HG02840 (cell line): Measurements from ENCODE around the gene S1PR4.
"Not testable (repeated sequence)": the region's sequence is repeated elsewhere in the genome, so short reads cannot be mapped to it uniquely, and the experiment has no call there.

Source experiments
- ATAC-seq: cut with Tn5 transposase; IDR thresholded peaks from one replicate; pipeline ENCODE4 v1.9.1; 2021; ENCODE audit warnings: mild to moderate bottlenecking, moderate library complexity, moderate number of reproducible peaks; ENCODE audit not compliant: unreplicated experiment, low FRiP score

S1PR4 gene

DNA sequence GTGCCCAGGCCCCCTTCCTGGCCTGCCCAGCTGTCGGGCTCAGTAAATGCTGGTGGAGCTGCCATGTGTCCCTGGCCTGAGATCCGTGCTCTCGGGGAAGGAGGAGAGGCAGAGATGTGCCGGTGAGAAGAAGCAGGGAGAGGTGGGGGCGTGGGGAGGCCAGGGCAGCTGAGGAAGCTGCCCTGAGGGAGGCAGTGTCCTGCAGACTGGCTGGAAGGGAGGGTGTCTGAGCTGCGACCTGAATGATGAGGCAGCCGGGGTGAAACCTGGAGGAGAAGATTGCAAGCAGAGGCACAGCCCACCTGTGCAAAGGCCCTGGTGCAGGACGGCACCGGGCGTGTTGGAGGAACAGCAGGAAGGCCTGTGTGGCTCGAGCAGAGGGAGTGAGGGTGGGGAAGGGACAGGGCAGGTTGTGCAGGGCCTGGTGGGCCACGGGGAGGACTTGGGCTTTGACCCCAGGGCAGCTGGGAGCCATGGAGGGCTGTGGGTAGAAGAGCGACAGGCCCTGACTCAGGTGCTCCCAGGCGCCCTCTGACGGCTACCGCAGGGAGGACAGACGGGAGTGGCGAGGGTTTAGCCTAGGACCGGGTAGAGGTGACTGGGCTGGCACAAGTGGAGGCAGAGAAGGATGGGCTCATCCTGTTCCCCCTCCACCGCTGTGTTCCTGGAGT is 31.9 kb downstream of the S1PR4 start:
- no peak for ATAC-seq

- ATAC-seq: no peak
These were observed 32.6 kb downstream of the S1PR4 start for GRCh38 chr19:3211191-3211590.

DNA sequence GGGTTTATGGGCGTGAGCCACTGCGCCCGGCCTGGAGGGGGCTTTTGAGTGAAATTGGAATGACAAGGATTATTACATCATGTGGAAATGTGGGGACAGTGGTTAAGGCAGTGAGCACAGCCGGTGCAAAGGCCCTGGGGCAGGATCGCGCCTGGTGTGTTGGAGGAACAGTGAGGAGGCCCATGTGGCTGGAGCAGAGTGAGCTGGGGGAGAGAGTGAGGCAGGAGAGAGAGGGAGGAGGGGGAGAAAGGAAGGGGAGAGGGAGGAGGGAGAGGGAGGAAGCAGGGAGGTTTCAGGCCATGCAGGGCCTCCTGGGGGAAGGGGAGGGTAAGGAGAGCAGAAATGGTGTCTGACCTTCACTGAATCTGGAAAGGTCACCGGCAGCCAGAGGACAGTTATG is 34.6 kb downstream of the S1PR4 start:
- no peak for ATAC-seq

- ATAC-seq: no peak
These were observed 38.3 kb downstream of the S1PR4 start for GRCh38 chr19:3216874-3217273.

DNA sequence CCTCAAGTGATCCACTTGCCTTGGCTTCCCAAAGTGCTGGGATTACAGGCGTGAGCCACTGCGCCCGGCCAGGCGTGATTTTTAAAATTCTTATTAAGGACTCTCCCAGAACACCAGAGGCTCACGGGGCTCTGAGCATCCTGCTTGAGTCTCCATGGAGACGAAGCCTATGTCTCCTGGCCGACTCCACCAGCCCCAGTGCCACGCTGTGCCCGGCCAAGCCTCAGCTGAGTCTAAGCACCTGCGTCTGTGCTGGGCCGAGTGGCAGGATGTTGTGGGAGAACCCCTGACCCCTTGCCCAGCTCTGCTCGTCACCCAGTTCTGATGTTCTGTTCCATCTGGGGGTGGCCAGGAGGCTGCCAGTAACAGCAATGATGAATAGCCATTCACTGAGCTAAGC is 42.0 kb downstream of the S1PR4 start:
- no peak for ATAC-seq

GRCh38 chr19:3221576-3221975 is 43.0 kb downstream of the S1PR4 start:
- not testable (repeated sequence) for ATAC-seq

DNA sequence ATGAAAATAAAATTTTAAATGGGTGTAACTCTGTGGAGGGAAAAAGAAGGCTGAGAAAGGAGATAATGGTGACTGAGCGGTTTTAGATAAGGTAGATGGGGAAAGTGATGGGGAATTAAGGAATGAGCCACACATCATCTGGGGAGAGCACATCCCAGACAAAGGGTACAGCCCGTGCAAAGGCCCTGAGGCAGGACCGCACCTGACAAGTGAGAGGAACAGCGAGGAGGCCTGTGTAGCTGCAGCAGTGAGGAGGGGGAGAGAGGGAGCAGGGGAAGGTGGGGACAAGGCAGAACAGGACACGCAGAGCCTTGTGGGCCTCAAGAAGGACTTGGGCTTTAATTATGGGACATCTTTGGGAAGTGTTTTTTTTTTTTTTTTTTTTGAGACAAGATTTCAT is 44.1 kb downstream of the S1PR4 start:
- ATAC-seq: no peak

DNA sequence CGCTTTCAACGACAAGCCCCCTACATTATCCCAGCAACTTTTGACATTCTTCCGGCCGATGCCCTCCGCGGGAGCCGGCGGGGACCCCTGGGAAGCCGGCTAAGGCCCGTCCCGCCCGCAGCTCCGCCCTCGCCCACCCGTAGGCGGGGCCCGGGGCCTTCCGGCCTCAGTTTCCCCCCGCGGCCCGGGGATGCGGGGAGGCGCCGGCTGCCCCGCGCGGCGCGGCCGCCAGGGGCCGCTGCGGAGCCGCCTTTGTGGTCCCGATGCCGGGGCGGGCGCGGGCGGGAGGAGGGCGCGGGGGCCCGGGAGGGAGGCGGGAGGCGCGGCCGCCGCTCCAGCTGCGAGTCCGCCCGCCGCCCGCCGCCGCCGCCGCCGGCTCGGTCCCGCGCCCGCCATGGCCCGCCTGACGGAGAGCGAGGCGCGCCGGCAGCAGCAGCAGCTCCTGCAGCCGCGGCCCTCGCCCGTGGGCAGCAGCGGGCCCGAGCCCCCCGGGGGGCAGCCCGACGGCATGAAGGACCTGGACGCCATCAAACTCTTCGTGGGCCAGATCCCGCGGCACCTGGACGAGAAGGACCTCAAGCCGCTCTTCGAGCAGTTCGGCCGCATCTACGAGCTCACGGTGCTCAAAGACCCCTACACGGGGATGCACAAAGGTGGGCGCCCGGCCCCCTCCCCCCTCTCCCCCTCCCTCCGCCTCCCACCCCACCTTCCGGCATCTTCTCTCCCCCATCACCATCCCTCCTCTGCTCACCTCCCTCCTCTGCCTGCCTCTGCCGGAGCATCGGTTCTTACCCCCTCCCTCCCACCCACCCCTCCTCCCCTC is 46.0 kb downstream of the S1PR4 start, which contains the start of gene CELF5:
Gene CELF5, plus strand, starts transcription at position 316 of the 823 bp plus-strand sequence. Its CDS starts 79 bp downstream, at position 395.
- no peak for ATAC-seq

DNA sequence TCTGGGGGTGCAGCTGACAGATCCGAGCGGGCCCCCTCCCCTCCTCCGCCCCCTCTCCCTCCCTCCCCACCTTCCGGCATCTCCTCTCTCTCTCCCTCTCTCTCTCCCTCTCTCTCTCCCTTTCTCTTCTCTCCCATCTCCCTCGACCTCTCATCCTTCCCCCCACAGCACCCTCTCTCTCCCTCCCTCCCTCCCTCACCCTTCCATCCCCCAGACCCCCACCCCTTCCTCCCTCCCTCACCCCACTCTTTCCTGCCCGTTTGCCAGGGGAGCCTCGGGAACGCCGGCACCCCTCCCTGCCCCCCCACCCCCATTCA is 46.6 kb downstream of the S1PR4 start:
- ATAC-seq: no peak

DNA sequence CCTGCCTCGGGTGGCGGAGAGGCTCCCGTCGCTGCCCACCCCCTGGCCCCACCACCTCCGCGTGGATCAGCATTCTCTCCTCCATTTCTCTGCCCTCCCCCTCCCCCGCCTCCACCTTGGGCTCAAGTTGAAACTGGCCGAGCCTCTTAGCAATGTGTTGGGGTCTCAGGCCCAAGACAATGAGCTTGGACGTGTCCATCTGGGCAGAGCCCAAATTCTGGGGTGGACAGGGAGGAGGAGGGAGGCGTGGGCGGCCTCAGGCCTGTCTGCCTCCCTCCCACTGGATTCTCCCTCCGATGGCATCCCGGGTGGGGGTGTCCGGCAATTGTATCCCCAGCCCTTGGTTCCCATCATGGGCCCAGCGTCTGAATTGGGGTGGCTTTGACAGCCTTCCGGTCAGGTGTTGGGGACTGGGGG is 47.1 kb downstream of the S1PR4 start:
- ATAC-seq: no peak

- no peak for ATAC-seq
These were observed 48.6 kb downstream of the S1PR4 start for GRCh38 chr19:3227054-3227626.

GRCh38 chr19:3229346-3229743 is 50.8 kb downstream of the S1PR4 start:
- no peak for ATAC-seq
